Hepatocyte (in vitro differentiated cells): ENCODE results near the gene XIST. TPM values are rescaled to one million over a fixed set of nuclear protein-coding genes. Genes with fewer than 3 reads are reported as not detected.

Experiments
- DNase-seq: peaks from one replicate; pipeline ENCODE4 v3.0.0-alpha.2; 2016; ENCODE audit warnings: low spot score
- H2AFZ ChIP-seq: fragments of 200-600 bp; sonication (generic); 2 replicates; pipeline ENCODE4 v1.6.0; 2016; ENCODE audit warnings: antibody characterized with exemption, mild to moderate bottlenecking
- H3K27ac ChIP-seq: fragments of 200-600 bp; sonication (generic); 2 replicates; pipeline ENCODE4 v1.5.1; 2016; ENCODE audit warnings: mild to moderate bottlenecking
- H3K27me3 ChIP-seq: fragments of 200-600 bp; sonication (generic); 2 replicates; pipeline ENCODE4 v1.6.1; 2016
- H3K36me3 ChIP-seq: fragments of 200-600 bp; sonication (generic); replicated peaks from 2 replicates; pipeline ENCODE4 v1.5.1; 2016; ENCODE audit warnings: low read depth; ENCODE audit not compliant: insufficient read depth
- H3K4me1 ChIP-seq: fragments of 200-600 bp; sonication (generic); 2 replicates; pipeline ENCODE4 v1.5.1; 2016; ENCODE audit warnings: mild to moderate bottlenecking, moderate library complexity; ENCODE audit not compliant: insufficient read depth
- H3K4me2 ChIP-seq: fragments of 200-600 bp; sonication (generic); 2 replicates; pipeline ENCODE4 v1.6.0; 2016
- H3K4me3 ChIP-seq: fragments of 200-600 bp; sonication (generic); 2 replicates; pipeline ENCODE4 v1.5.1; 2016; ENCODE audit warnings: mild to moderate bottlenecking
- H3K79me2 ChIP-seq: fragments of 200-600 bp; sonication (generic); 2 replicates; pipeline ENCODE4 v1.6.0; 2017; ENCODE audit warnings: mild to moderate bottlenecking
- H3K9me2 ChIP-seq: fragments of 200-600 bp; sonication (generic); replicated peaks from 2 replicates; pipeline ENCODE4 v1.6.0; 2017; ENCODE audit warnings: mild to moderate bottlenecking; ENCODE audit not compliant: insufficient read depth
- H3K9me3 ChIP-seq: fragments of 200-600 bp; sonication (generic); 2 replicates; pipeline ENCODE4 v1.5.1; 2016; ENCODE audit warnings: low read depth, mild to moderate bottlenecking
- H4K20me1 ChIP-seq: fragments of 200-600 bp; sonication (generic); 2 replicates; pipeline ENCODE4 v1.6.0; 2016; ENCODE audit warnings: mild to moderate bottlenecking; ENCODE audit not compliant: insufficient read depth, poor library complexity, severe bottlenecking
- EZH2 ChIP-seq: fragments of 200-600 bp; sonication (generic); IDR thresholded peaks from 2 replicates; pipeline ENCODE4 v1.6.1; 2016; ENCODE audit warnings: antibody characterized with exemption, mild to moderate bottlenecking, borderline replicate concordance
- EZH2phosphoT487 ChIP-seq: fragments of 200-600 bp; sonication (generic); IDR thresholded peaks from one replicate; pipeline ENCODE4 v1.6.1; 2018; ENCODE audit warnings: antibody characterized with exemption, mild to moderate bottlenecking, low read depth, moderate library complexity; ENCODE audit not compliant: unreplicated experiment, severe bottlenecking
- WGBS: methylation state at CpG from one replicate; pipeline ENCODE4 v1.1.6; 2016; ENCODE audit warnings: low lambda C conversion rate; ENCODE audit errors: missing lambda C conversion rate; 5-methylcytosine and 5-hydroxymethylcytosine counted together
- polyA plus RNA-seq: library from polyadenylated mRNA; unstranded; fragments of >200 nt; fragmentation: Nextera tagmentation; extraction: Ambion mirVana; gene quantifications from 2 replicates; pipeline ENCODE4 v1.2.1, GENCODE V29; 2016
- total RNA-seq: library from RNA; depleted of rRNA; stranded (reverse); fragments of >200 nt; gene quantifications from 2 replicates; pipeline ENCODE4 v1.2.3, GENCODE V29; 2014
- TF ChIP-seq, protein P1 (sequence below): fragments of 200-600 bp; sonication (generic); IDR thresholded peaks from 2 replicates; pipeline ENCODE4 v1.5.1; 2016; ENCODE audit warnings: antibody characterized with exemption, mild to moderate bottlenecking; ENCODE audit not compliant: poor library complexity

XIST gene
- total and polyA plus RNA-seq, 2 experiments from 2014 or later: 0.01 TPM; not detected in 1

DNA sequence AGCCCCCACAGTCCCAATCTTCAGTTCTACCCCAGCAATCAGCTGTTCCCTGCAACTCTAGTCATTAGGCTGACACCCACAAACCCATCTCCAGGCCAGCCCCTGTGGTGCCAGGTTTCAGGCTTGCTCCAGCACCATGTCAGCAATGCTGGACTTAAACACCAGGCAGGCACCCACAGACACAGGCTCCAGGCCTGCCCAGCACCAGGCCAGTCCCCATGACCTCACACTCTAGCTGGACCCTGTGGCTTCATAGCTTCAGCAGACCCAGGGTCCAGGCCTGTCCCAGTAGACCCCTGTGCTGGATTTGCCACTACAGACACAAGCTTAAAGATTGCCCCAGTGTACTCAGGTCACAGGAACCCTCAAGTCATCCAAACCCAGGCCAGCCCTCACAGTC lies 10.8 kb upstream of the XIST start:
- H3K9me3 ChIP-seq: no peaks in the 10 kb centered on the region
- no peaks in the 10 kb centered on the region for H3K79me2 ChIP-seq
- no peaks in the 10 kb centered on the region for H3K36me3 ChIP-seq
- H2AFZ ChIP-seq: no peak overlapping the region
- H3K4me3 ChIP-seq: no peak overlapping the region
- H3K9me2 ChIP-seq: no peaks in the 10 kb centered on the region
- H3K27ac ChIP-seq: no peak overlapping the region
- H4K20me1 ChIP-seq: no peaks in the 10 kb centered on the region
- H3K27me3 ChIP-seq: no peaks in the 10 kb centered on the region
- no peak overlapping the region for H3K4me2 ChIP-seq
- no peak for DNase-seq
- TF ChIP-seq EZH2 (no peak), EZH2phosphoT487 (no peak)
- TF ChIP-seq, protein P1, sequence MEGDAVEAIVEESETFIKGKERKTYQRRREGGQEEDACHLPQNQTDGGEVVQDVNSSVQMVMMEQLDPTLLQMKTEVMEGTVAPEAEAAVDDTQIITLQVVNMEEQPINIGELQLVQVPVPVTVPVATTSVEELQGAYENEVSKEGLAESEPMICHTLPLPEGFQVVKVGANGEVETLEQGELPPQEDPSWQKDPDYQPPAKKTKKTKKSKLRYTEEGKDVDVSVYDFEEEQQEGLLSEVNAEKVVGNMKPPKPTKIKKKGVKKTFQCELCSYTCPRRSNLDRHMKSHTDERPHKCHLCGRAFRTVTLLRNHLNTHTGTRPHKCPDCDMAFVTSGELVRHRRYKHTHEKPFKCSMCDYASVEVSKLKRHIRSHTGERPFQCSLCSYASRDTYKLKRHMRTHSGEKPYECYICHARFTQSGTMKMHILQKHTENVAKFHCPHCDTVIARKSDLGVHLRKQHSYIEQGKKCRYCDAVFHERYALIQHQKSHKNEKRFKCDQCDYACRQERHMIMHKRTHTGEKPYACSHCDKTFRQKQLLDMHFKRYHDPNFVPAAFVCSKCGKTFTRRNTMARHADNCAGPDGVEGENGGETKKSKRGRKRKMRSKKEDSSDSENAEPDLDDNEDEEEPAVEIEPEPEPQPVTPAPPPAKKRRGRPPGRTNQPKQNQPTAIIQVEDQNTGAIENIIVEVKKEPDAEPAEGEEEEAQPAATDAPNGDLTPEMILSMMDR: no peak
- H3K4me1 ChIP-seq: no peaks in the 10 kb centered on the region

DNA sequence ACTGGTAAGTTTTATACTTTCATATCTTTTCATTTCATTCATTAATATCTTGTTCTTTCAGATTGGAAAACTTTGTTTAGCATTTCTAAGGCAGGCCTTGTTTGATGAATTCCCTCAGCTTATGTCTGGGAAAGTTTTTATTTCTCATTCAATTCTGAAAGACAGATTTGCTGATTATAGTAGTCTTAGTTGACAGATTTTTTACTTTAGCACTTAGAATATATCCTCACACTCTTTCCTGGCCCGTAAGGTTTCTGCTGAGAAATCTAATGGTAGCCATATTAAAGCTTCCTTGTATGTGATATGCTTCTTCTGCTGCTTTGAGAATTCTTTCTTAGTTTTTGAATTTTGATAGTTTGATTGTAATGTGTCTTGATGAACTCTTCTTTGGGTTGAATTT lies 7.1 kb upstream of the XIST start:
- H3K4me1 ChIP-seq: no peaks in the 10 kb centered on the region
- WGBS: 82% methylated on average over 1 of the region's 1 CpG

DNA sequence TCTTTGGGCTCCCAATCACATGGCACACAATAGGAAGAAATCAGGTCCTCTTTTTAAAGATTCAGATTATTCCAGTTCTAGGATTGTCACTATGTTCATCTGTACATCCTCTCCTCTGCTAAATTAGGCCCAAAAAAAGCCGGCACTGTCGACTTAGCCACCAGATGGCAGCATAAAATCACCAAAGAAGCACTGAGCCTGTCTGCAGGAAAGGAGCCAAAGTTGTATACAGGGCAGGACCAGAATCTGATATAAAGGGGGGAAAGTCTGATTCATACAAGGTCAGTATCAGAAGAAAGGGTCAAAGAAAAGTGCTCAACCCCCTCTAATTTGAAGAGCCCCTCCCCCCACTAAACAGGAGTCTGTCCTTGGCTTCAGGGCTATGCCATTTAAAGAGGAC lies 3.0 kb upstream of the XIST start:
- H3K9me2 ChIP-seq: no peaks in the 10 kb centered on the region
- WGBS: 0% methylated on average over 2 of the region's 2 CpGs

More for the DNA sequence above, 7.1 kb upstream of the XIST start:
- no peak overlapping the region for H3K4me2 ChIP-seq
- H3K79me2 ChIP-seq: no peaks in the 10 kb centered on the region
- H3K27ac ChIP-seq: no peak overlapping the region
- H3K9me3 ChIP-seq: no peaks in the 10 kb centered on the region
- TF ChIP-seq, protein P1: no peak
- no peak for TF ChIP-seq EZH2
- TF ChIP-seq EZH2phosphoT487: no peak
- H3K9me2 ChIP-seq: no peaks in the 10 kb centered on the region
- no peak overlapping the region for H3K4me3 ChIP-seq
- H3K36me3 ChIP-seq: no peaks in the 10 kb centered on the region
- H2AFZ ChIP-seq: no peak overlapping the region
- H3K27me3 ChIP-seq: no peaks in the 10 kb centered on the region
- no peaks in the 10 kb centered on the region for H4K20me1 ChIP-seq
- no peak for DNase-seq

More for the DNA sequence above, 3.0 kb upstream of the XIST start:
- Histone ChIP-seq H3K79me2 (no peaks in the 10 kb centered on the region), H3K36me3 (no peaks in the 10 kb centered on the region), H4K20me1 (no peaks in the 10 kb centered on the region), H3K4me1 (no peaks in the 10 kb centered on the region), H3K27me3 (no peaks in the 10 kb centered on the region), H3K9me3 (no peaks in the 10 kb centered on the region), H3K4me2 (no peak overlapping the region), H3K4me3 (no peak overlapping the region), H3K27ac (no peak overlapping the region), H2AFZ (no peak overlapping the region)
- peak; percentile 80 for DNase-seq
- TF ChIP-seq EZH2 (no peak), EZH2phosphoT487 (no peak)
- TF ChIP-seq, protein P1: peak; percentile 94
